ENCODE measurements around the gene FLYWCH1. TPM values are rescaled to one million over a fixed set of nuclear protein-coding genes. Genes with fewer than 3 reads are reported as not detected.

Gene FLYWCH1
- total RNA-seq, 2 donors from 2014 or later: 18.5 to 28.4 TPM

- Histone ChIP-seq H3K4me1 (peaks cover 7% of the 10 kb centered on the region), H3K4me3 (peak within 1 kb of the TSS; percentile 84), H3K27ac (peak within 1 kb of the TSS; percentile 69), H3K27me3 (no peaks in the 10 kb centered on the region), H3K36me3 (no peaks in the 10 kb centered on the region), H3K9ac (ENCODE audit: low read depth in 2 of 2, low read length in 2 of 2) (peak within 1 kb of the TSS; percentile 90 to 100), H3K9me3 (no peaks in the 10 kb centered on the region)
- intact Hi-C loops (cut with DNase I): no loop called here
- no peak for TF ChIP-seq CTCF (IDR thresholded peaks at IDR 0.05)
- DNase-seq: peak; percentile 93
Observed at GRCh38 chr16:2980227-2981176, 68.8 kb downstream of the FLYWCH1 start, which contains the start of gene PKMYT1. TSS of gene PKMYT1 (minus strand) at chr16:2980446. CDS start at chr16:2979657, 789 bp downstream.

DNA sequence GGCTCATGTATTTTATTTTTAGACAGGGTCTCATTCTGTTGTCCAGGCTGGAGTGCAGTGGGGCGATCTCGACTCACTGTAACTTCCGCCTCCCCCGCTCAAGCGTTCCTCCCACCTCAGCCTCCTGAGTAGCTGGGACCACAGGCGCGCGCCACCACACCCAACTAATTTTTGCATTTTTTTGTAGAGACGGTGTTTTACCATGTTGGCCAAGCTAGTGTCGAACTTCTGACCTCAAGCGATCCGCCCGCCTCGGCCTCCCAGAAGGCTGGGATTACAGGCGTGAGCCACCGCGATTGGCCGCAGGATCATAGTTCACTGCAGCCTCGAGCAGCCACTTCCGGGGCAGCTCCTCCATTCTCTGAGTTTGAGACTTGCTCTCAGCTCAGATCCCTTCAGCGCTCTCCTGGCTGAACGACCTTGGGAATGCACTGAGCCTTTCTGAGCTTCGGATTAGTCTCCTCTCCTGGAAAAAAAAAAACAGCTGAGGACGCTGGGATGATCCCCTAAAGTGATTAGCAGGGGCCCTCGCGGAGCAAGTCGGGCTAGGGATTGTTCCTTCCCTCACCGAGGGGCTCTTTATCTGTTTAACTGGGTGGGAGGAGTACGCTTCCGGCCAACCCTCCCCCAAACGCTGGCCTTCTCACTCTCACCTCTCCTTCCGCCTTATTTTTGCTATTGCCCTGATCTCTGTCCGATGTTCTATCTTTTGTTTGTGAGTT, 69.6 kb downstream of the FLYWCH1 start:
- DNase-seq: peak; percentile 40
- Histone ChIP-seq H3K9ac (ENCODE audit: low read depth in 2 of 2, low read length in 2 of 2) (peak overlapping the region in 1 of 2 donors; percentile 90), H3K27ac (no peak overlapping the region), H3K36me3 (no peaks in the 10 kb centered on the region), H3K9me3 (no peaks in the 10 kb centered on the region), H3K27me3 (no peaks in the 10 kb centered on the region), H3K4me3 (peak overlapping the region; percentile 84), H3K4me1 (peaks cover 7% of the 10 kb centered on the region)
- intact Hi-C loops (cut with DNase I): no loop called here
- no peak for TF ChIP-seq CTCF (IDR thresholded peaks at IDR 0.05)

DNA sequence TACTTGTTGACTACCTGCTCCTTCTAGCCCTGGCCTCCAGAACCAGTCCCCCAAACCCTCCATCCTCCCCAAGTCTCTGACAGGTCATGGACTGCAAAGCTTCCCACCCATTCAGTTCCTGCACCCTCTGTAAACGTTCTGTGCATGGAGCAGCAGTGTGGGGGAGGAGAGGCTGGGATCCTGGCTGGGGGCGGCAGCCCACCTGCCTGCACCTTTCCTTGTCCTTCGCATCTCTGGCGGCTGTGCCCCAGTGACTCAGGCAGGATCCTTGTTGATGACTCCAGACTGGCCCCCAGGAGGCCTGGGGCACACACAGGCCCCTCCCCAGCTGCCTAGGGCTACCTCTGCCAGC, 70.1 kb downstream of the FLYWCH1 start:
- Histone ChIP-seq H3K4me3 (no peak overlapping the region), H3K9me3 (no peaks in the 10 kb centered on the region), H3K4me1 (peaks cover 7% of the 10 kb centered on the region), H3K9ac (ENCODE audit: low read depth in 2 of 2, low read length in 2 of 2) (no peak overlapping the region), H3K27ac (no peak overlapping the region), H3K27me3 (no peaks in the 10 kb centered on the region), H3K36me3 (no peaks in the 10 kb centered on the region)
- no peak for DNase-seq
- TF ChIP-seq CTCF (IDR thresholded peaks at IDR 0.05): no peak
- intact Hi-C loops (cut with DNase I): no loop called here

DNA sequence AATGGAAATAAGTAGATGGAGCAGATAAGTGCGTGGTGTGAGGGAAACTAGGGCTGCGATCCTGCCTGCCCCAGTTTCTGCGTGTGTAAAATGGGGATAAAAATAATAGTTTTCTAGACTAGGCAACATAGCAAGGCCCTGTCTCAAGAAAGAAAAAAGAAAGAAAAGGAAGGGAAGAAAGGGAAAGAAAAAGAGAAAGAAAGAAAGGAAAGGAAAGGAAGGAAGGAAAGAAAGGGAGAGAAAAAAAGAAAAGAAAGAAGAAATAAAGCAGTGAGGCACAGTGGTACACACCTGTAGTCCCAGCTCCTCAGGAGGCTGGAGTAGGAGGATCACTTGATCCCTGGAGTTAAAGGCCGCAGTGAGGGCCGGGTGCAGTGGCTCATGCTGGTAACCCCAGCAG, 70.7 kb downstream of the FLYWCH1 start:
- H3K4me3 ChIP-seq: no peak overlapping the region
- H3K9me3 ChIP-seq: no peaks in the 10 kb centered on the region
- no peak for TF ChIP-seq CTCF (IDR thresholded peaks at IDR 0.05)
- no peak overlapping the region for H3K27ac ChIP-seq
- no peak for DNase-seq
- no peaks in the 10 kb centered on the region for H3K36me3 ChIP-seq
- intact Hi-C loops (cut with DNase I): no loop called here
- H3K27me3 ChIP-seq: no peaks in the 10 kb centered on the region
- H3K9ac ChIP-seq (ENCODE audit: low read depth in 2 of 2, low read length in 2 of 2): no peak overlapping the region
- H3K4me1 ChIP-seq: peaks cover 7% of the 10 kb centered on the region

DNA sequence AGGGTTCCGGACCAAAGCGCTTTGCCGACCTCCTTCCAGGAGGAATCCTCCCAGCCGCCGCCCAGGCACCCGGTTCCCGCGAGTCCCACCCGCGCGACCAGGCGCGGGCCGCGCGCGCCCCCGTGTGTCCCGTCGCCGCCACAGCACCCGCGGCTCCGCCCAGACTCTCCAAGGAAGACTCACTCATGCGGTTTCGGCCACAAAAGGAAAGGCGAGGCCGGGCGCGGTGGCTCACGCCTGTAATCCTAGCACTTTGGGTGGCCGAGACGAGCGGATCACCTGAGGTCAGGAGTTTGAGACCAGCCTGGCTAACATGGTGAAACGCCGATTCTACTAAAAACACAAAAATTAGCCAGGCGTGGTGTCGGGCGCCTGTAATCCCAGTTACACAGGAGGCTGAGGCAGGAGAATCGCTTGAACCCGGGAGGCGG, 72.0 kb downstream of the FLYWCH1 start:
- no peak overlapping the region for H3K4me3 ChIP-seq

More for the DNA sequence above, 72.0 kb downstream of the FLYWCH1 start:
- intact Hi-C loops (cut with DNase I): no loop called here
- no peaks in the 10 kb centered on the region for H3K36me3 ChIP-seq
- peaks cover 7% of the 10 kb centered on the region for H3K4me1 ChIP-seq
- peak; percentile 89 for DNase-seq
- H3K27me3 ChIP-seq: no peaks in the 10 kb centered on the region
- TF ChIP-seq CTCF (IDR thresholded peaks at IDR 0.05): peak; percentile 96
- H3K27ac ChIP-seq: no peak overlapping the region
- no peaks in the 10 kb centered on the region for H3K9me3 ChIP-seq
- peak overlapping the region; percentile 26 to 50 for H3K9ac ChIP-seq (ENCODE audit: low read depth in 2 of 2, low read length in 2 of 2)

Measured in colonic mucosa (tissue), 4 donors.